ENCODE data around the gene RAPGEF1. TPM values are rescaled to one million over a fixed set of nuclear protein-coding genes. Genes with fewer than 3 reads are reported as not detected.
A peak's percentile ranks its signal among the peaks of the same experiment; 100 is the strongest.

Gene RAPGEF1
- total RNA-seq, 2 donors from 2014 or later, result 147 to 167 TPM

- H3K9me3 Mint-ChIP-seq, result no peaks in the 10 kb centered on the region
- H3K27me3 Mint-ChIP-seq, result no peaks in the 10 kb centered on the region
- H3K27ac Mint-ChIP-seq, result peak within 1 kb of the TSS; percentile 33
- peaks cover 32% of the 10 kb centered on the region for H3K36me3 Mint-ChIP-seq (ENCODE audit: low read depth)
- H3K4me3 Mint-ChIP-seq, result peak within 1 kb of the TSS; percentile 68
- H3K4me1 Mint-ChIP-seq, result peaks cover 6% of the 10 kb centered on the region
- ATAC-seq (replicated peaks), result peak; percentile 100
These were observed 208.7 kb downstream of the RAPGEF1 start, which contains the start of gene UCK1 for GRCh38 chr9:131530920-131531832. UCK1 (minus strand) TSS chr9:131531263; CDS start chr9:131531174, 89 bp downstream.

DNA sequence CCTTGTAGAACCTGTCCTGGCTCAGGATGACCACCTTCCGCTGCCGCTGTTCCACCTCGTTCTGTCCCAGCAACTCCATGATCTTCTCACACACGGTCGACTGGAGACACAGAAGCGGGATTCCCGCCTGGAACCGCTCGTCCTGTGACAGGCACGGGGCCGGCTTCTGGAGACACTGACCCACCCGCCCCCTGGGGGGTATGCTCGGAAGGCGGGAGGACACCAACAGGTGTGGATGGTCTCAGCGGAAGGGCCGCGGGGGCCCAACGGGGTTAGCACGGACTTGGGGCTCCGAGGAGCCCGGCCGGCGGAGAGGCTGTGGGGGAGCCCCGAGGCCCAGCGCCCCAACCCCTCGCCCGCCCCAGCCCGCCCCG lies 209.3 kb downstream of the RAPGEF1 start:
- peaks cover 38% of the 10 kb centered on the region for H3K36me3 Mint-ChIP-seq (ENCODE audit: low read depth)
- H3K27me3 Mint-ChIP-seq, result no peaks in the 10 kb centered on the region
- H3K27ac Mint-ChIP-seq, result peak overlapping the region; percentile 33
- peak overlapping the region; percentile 68 for H3K4me3 Mint-ChIP-seq
- ATAC-seq (replicated peaks), result peak; percentile 25
- H3K9me3 Mint-ChIP-seq, result no peaks in the 10 kb centered on the region
- H3K4me1 Mint-ChIP-seq, result peaks cover 6% of the 10 kb centered on the region

- Mint-ChIP-seq H3K4me1 (peaks cover 6% of the 10 kb centered on the region), H3K27ac (peak overlapping the region; percentile 36), H3K9me3 (no peaks in the 10 kb centered on the region), H3K36me3 (ENCODE audit: low read depth) (peaks cover 45% of the 10 kb centered on the region), H3K4me3 (peak overlapping the region; percentile 68), H3K27me3 (no peaks in the 10 kb centered on the region)
- ATAC-seq (replicated peaks), result no peak
These were observed 210.0 kb downstream of the RAPGEF1 start for GRCh38 chr9:131529597-131530545.

GRCh38 chr9:131528886-131529505 lies 210.9 kb downstream of the RAPGEF1 start:
- H3K27me3 Mint-ChIP-seq, result no peaks in the 10 kb centered on the region
- H3K9me3 Mint-ChIP-seq, result no peaks in the 10 kb centered on the region
- peak overlapping the region; percentile 68 for H3K4me3 Mint-ChIP-seq
- ATAC-seq (replicated peaks), result no peak
- no peak overlapping the region for H3K27ac Mint-ChIP-seq
- H3K4me1 Mint-ChIP-seq, result peaks cover 4% of the 10 kb centered on the region
- peaks cover 53% of the 10 kb centered on the region for H3K36me3 Mint-ChIP-seq (ENCODE audit: low read depth)

DNA sequence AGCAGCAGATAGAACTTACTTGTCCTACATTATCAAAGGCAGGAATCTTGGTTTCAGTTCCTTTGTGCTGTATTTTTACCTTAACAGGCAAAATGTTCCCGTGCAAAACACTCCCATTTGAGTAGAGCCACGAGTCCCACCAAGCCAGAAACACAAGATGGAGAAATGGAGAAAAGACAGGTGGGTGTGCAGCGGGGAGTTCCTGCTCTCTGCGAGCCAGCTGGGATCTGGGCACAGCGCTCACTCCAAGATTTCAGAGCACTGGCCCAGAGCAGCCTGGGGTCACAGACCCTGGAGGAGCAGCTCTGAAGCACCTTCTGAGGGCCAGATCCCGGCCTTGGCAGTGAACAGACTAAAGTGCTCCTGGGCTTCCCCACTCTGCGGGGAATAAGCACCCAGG lies 211.7 kb downstream of the RAPGEF1 start:
- no peak for ATAC-seq (replicated peaks)
- Mint-ChIP-seq H3K4me1 (peaks cover 4% of the 10 kb centered on the region), H3K27ac (peak overlapping the region; percentile 52), H3K9me3 (no peaks in the 10 kb centered on the region), H3K36me3 (ENCODE audit: low read depth) (peaks cover 56% of the 10 kb centered on the region), H3K27me3 (no peaks in the 10 kb centered on the region), H3K4me3 (peak overlapping the region; percentile 13)

Other genes with a start within 250 kb of the RAPGEF1 start
- 10 to 100 TPM; 51.3 to 73.7 TPM for gene POMT1, start 237.2 kb downstream of the RAPGEF1 start, total RNA-seq
- 10 to 100 TPM; 22.1 to 23.7 TPM for gene UCK1, start 208.8 kb downstream of the RAPGEF1 start, total RNA-seq
- not detected for gene PRRT1B, start 194.6 kb downstream of the RAPGEF1 start, total RNA-seq

Data from activated T-helper 17 cell treated with anti-CD3 and anti-CD28 coated beads, Interleukin-2, amount 50 U/mL, for 72 hours (primary cell).